HG03469 (cell line): ENCODE results near the gene ADAMTS12.
"Not testable (repeated sequence)": the region's sequence is repeated elsewhere in the genome, so short reads cannot be mapped to it uniquely, and the experiment has no call there.

Experiments
- ATAC-seq: cut with Tn5 transposase; IDR thresholded peaks from one replicate; pipeline ENCODE4 v1.9.1; 2021; ENCODE audit warnings: mild to moderate bottlenecking, moderate library complexity, moderate number of reproducible peaks; ENCODE audit not compliant: unreplicated experiment

ADAMTS12 gene

DNA sequence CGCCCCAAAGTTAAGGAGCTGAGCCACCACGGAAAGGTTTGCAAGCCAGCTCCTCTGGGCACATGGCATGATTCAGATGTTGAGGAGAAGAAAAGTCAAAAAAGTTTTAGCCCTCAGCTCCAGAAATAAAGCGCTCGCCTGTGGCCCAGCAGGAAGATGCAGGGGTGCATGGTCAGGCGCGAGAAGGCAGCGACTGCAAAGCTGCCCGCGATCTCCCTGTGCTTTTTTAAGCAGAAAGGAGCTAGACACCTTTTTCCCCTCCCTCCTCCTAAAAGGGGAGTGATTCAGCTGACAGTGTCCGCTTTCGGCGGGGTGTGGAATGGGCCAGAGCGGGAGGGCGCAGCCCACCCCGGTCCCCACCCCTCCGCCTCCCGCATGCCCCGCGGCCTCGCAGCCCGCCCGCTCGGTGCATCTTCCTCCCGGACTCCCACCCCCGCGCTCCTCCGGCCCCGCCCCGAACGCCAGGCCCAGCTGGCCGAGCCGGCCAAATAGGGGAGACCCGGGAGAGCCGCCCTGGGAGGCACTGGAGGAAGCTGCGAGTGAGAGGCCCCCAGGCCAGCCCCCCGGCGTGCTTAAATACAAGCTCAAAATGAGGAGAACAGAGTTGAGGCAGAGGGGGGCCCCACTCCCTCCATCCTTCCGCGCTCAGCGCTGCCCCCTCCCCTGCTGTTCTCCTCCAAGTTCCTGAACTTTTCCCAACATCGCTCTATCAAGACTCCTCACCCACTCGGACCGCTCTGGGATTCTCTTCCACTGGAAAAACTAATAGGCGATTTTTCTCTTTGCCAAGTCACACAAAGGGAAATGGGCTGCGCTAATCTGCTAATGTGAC, at the start of gene ADAMTS12:
Gene ADAMTS12, minus strand, starts transcription at position 203 of the 832 bp plus-strand sequence. Its CDS starts 134 bp downstream, at position 69.
- ATAC-seq: no peak

DNA sequence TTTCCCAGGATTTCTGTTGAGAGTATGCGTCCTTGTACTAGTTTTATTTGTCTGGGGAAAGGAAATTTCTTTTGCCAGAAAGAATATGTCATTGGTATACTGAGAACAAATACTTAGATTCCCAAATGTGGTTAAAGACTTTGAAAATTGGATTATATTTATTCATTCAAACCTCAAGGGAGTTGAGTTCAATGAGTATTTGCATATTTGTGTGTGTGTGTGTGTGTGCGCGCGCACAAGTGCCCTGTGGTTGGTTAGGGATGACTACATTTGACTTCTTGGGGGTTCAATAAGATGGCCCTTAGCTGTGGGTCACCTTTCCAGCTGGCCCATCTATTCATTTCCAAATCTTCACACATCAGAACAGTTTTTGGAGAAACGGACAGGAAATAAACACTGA, 49.3 kb upstream of the ADAMTS12 start:
- no peak for ATAC-seq

- no peak for ATAC-seq
Observed at GRCh38 chr5:33939556-33940262, 47.9 kb upstream of the ADAMTS12 start.

DNA sequence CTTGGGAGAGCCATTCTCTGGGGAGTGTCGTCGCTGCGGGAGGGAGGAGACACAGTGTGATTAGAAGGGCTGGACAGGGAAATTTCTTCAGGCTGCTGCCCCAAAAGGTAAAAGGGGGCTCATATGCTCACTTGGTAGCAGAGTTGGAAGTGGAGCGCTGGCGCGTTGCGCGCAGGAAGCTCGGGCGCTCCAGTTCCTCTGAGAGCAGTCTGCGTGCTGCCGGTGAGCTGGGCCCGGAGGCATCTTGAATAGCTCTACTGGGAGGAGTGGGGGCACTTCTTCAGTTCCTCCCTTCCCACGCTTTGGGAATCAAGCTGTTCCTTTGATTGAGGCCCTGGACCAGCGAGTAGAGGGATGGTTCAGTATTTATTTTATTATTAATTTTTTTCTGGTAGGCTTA, 47.1 kb upstream of the ADAMTS12 start:
- no peak for ATAC-seq

GRCh38 chr5:33938507-33938796, 46.7 kb upstream of the ADAMTS12 start:
- ATAC-seq: no peak

DNA sequence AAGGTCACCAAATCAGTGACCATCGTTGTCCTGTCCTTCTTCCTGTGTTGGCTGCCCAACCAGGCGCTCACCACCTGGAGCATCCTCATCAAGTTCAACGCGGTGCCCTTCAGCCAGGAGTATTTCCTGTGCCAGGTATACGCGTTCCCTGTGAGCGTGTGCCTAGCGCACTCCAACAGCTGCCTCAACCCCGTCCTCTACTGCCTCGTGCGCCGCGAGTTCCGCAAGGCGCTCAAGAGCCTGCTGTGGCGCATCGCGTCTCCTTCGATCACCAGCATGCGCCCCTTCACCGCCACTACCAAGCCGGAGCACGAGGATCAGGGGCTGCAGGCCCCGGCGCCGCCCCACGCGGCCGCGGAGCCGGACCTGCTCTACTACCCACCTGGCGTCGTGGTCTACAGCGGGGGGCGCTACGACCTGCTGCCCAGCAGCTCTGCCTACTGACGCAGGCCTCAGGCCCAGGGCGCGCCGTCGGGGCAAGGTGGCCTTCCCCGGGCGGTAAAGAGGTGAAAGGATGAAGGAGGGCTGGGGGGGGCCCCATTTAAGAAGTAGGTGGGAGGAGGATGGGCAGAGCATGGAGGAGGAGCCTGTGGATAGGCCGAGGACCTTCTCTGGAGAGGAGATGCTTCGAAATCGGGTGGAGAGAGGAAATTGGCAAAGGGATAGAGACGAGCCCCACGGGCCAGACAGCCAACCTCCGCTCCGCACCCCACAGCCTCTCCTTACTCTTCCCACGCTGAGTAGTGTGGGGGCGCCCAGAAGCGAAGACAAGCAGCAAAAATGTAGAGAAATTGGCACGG, 46.1 kb upstream of the ADAMTS12 start:
- ATAC-seq: no peak

- no peak for ATAC-seq
Observed at GRCh38 chr5:33937017-33937706, 45.4 kb upstream of the ADAMTS12 start.

- ATAC-seq: no peak
Observed at GRCh38 chr5:33936381-33937016, 44.7 kb upstream of the ADAMTS12 start, which contains the start of gene RXFP3. Gene RXFP3, plus strand, starts transcription at chr5:33936386. Its CDS starts 355 bp downstream, at chr5:33936741.

DNA sequence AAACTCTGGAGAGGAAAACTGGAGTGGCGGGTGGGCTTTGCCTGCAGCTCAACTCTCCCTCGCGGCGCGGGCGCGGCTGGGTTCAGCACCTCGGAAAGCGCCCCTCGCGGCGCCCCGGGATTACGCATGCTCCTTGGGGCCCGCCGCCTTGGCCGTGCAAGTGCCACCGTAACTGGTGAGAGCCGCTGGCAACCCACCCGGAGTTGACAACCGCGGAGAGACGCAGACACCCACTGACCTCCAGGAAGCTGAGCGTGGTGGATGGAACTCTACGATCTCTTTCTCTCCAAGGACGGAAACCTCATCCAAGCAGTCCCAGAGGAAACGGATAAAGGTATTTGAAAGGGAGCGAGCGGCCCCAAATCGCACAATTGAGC, 44.2 kb upstream of the ADAMTS12 start:
- no peak for ATAC-seq

- ATAC-seq: peak; percentile 15
Observed at GRCh38 chr5:33934176-33934575, 42.4 kb upstream of the ADAMTS12 start.

- peak; percentile 74 for ATAC-seq
Observed at GRCh38 chr5:33933723-33934169, 42.0 kb upstream of the ADAMTS12 start.

- ATAC-seq: no peak
Observed at GRCh38 chr5:33931136-33931535, 39.3 kb upstream of the ADAMTS12 start.

GRCh38 chr5:33929925-33930690, 38.3 kb upstream of the ADAMTS12 start:
- ATAC-seq: no peak

- no peak for ATAC-seq
Observed at GRCh38 chr5:33928283-33928682, 36.5 kb upstream of the ADAMTS12 start.

DNA sequence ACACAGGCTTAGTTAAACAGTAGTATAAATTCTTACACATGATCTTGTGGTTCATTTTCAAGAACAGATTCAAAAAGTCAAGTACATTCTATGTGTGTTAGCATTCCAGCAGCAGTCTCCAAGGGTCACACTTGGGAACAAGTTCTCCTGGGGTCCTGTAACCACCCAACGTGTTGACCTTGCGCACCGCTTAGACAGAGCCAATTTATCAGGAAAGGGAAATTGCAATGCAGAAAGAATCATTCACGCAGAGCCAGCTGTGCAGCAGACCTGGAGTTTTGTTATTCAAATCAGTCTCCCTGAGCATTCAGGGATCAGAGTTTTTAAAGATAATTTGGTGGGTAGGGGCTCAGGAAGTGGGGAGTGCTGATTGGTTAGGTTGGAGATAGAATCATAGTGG, 35.9 kb upstream of the ADAMTS12 start:
- ATAC-seq: no peak

DNA sequence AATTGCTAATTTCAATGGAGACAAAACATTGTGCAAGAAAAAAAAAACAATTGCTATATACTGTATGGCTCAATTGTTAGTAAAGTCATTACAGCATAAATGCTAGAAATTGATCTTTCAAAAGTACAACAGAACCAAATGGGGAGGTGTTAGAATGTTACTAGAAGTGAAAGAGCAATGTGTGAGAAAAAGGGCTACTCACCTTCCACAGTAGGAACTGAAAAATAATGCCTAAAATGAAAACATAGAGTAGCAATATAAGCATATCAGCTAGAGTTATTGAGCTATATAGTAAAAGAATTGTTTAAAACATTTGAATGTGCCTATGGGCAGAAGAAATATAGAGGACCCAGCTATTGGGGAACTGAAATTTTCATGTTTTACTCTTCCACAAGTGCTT, 33.5 kb upstream of the ADAMTS12 start:
- no peak for ATAC-seq

DNA sequence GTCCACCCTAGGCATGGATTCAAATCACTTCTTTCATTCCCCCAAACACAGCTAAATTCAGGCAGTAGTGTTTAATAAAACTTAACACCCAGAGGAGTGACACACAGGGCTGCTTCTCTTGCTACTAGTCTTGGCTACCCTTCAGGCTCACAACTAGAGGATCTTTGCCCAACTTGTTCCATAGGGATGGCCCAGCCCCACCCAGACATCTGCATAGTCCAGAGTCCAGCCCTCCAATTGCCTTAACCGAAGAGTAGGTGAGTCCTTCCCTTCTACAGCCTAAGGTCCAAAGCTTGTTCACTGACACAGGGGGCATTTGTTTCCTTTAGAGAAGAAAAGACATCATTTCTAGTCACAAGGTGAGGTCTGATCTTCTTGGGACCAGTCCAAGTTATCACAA, 29.2 kb upstream of the ADAMTS12 start:
- ATAC-seq: no peak

DNA sequence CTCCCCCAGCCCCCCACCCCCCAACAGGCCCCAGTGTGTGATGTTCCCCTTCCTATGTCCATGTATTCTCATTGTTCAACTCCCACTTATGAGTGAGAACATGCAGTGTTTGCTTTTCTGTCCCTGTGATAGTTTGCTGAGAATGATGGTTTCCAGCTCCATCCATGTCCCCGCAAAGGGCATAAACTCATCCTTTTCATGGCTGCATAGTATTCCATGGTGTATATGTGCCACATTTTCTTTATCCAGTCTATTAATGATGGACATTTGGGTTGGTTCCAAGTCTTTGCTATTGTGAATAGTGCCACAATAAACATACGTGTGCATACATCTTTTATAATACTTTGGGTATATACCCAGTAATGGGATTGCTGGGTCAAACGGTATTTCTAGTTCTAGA, 23.1 kb upstream of the ADAMTS12 start:
- not testable (repeated sequence) for ATAC-seq

DNA sequence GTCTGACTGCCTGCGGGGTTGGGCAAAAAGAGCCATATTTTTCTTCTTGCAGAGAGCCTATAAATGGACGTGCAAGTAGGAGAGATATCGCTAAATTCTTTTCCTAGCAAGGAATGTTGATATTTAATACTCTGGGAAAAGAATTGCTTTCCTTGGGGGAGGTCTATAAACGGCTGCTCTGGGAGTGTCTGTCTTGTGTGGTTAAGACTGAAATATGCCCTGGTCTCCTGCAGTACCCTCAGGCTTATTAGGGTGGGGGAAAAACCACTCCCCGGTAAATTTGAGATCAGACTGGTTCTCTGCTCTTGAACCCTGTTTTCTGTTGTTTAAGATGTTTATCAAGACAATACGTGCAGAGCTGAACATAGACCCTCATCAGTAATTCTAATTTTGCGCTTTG, 14.5 kb upstream of the ADAMTS12 start:
- ATAC-seq: not testable (repeated sequence)

DNA sequence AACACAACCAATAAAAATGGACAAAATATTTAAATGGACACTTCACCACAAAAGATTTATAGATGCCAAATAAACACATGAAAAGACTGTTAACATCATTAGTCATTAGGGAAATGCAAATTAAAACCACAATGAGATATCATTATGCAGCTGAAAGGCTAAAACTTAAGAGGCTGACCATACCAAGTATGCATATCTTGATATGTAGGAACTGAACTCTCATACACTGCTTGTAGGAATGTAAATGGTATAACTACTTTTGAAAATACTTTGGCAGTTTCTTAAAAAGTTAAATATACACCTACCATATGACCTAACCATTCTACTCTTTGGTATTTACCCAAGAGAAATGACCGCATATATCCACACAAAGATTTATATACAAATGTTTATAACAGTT, 13.6 kb upstream of the ADAMTS12 start:
- ATAC-seq: no peak
